Nucleus accumbens (tissue), 56 donors: ENCODE measurements around the gene PRPF8.
"Not testable (repeated sequence)": the region's sequence is repeated elsewhere in the genome, so short reads cannot be mapped to it uniquely, and the experiment has no call there.

Source experiments
- DNase-seq, 56 donors: peaks; one replicate each; lab custom pipeline; 2025; lab: John Stamatoyannopoulos, UW

PRPF8 gene

DNA sequence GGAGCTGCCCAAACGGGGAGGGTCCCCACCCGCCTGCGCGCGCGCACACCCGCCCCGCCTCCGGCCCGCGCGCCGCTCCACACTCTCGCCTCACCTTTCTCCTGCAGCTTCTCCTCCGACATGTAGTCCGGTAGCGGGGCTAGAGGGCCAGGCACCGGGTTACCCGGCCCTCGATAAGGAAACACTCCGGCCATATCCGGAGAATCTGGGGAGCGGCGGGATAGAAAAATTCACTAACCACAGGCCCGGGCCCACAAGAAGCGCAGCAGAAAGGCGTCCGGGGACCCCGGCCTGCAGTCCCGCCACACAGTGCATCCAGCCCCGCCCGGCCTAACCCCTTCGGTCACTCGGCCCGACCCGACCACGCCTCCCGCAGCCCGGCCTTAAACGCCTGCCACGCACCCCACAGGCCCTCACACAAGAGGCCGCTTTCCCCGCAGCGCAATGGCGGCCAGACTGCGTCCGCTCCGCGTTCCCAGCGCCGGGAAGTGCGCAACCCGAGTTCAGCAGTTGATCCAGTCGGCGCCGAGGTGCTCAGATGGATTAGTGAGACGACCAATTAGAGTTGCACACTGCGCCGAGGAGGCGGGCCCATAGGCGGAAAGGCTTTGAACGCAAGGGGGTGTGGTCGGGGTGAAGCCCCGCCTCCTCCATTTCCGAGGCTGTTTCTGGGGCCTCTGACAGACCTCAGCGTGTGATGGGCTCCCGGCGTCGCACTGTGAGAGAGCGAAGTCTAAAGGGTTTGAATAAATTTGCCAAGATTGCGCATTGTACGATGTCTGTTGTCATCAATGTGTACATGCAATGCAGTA lies at the start of gene PRPF8:
PRPF8 (minus strand) TSS at position 490 of the 812 bp plus-strand sequence; CDS start at position 194, 296 bp downstream.
- DNase-seq = peak; percentile 65 to 99 (median 95)

DNA sequence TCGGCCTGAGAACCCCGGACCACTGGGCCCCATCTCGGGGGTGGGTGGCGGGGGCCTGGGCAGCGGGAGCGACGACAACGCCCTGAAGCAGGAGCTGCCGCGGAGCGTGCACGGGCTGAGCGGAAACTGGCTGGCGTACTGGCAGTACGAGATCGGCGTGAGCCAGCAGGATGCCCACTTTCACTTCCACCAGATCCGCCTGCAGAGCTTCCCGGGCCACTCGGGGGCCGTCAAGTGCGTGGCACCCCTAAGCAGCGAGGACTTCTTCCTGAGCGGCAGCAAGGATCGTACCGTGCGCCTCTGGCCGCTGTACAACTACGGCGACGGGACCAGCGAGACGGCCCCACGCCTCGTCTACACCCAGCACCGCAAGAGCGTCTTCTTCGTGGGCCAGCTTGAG lies 49.1 kb upstream of the PRPF8 start:
- DNase-seq = no peak

DNA sequence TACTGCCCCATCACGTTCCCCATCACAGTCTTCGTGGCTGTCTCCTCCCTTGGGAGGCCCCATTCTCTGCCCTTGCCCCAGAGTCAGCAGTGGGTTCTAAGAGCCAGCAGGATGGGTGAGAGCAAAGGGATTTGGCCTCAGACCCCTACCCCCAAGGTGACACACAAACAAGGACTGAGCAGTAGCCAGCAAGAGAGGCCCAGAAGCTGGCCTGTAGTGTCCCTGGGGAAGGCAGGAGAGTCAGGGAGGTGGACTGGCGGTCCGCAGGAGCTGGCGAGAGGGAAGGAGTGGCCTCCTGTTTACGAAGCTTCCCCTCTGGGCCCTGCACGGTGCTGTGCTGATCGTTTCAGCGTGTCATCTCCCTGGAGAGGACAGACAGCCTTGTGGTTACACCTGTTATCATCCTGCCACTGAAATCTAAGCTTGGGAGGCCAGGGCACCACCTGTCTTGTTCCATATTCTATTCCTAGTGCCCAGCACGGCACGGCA lies 48.2 kb upstream of the PRPF8 start:
- no peak for DNase-seq

DNA sequence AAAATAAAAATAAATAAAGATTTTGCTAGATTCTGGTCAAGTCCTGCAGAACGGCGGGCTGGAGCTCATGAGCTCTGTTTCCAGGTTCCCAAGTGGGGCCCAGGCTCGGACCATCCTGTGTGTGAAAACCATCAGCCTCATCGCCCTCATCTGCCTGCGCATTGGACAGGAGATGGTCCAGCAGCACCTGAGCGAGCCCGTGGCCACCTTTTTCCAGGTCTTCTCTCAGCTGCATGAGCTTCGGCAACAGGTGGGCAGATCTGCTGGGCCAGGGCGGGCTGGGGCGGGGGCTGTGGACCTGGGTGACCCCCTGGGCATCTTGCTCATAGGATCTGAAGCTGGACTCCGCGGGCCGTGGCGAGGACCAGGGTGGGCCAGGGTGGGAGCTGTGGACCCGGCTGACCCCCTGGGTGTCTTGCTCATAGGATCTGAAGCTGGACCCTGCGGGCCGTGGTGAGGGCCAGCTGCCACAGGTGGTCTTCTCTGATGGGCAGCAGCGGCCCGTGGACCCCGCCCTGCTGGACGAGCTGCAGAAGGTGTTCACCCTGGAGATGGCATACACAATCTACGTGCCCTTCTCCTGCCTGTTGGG lies 47.7 kb upstream of the PRPF8 start:
- no peak for DNase-seq

DNA sequence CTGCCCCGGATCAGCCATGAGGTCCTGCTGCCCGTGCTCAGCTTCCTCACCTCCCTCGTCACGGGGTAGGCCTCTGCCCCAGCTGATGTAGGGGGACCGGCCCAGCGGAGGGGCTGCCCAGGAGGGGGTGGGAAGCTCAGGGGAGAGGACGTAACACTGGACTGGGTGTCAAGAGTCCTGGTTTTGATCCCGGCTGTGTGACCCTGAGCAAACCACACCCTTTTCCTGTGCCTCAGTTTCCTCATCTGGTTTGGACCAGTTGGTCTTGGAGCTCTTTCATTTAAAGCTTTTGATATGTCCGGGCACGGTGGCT lies 46.5 kb upstream of the PRPF8 start:
- DNase-seq = no peak

DNA sequence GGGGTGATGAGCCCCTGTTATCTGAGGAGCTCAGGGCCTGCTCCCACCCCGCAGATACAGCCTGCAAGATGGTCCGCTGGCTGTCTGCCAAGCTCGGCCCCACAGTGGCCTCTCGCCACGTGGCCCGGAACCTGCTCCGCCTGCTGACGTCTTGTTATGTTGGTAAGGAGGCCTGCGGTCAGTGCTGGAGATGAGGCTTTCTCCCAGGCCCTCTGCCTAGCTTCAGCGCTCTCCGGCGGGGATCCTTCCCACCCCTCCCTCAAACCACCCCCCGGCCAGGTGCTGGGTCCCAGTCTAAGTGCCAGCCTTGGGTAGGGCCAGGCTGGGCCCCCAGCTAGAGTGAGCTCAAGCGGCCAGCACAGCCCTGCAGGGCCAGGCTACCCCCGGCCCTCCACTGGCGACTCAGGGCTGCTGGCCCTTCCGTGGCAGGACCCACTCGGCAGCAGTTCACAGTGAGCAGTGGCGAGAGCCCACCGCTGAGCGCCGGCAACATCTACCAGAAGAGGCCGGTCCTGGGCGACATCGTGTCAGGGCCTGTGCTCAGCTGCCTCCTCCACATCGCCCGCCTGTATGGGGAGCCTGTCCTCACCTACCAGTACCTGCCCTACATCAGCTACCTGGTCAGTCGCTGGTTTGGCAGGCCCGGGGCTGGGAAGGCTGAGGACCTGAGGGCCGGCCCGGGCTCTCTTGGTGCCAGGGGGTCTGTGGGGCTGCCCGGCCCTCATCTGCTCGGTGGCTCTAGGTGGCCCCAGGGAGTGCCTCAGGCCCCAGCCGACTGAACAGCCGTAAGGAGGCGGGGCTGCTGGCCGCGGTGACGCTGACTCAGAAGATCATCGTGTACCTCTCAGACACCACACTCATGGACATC lies 45.9 kb upstream of the PRPF8 start:
- peak in 17 of 56 donors; percentile 8 to 48 (median 21) for DNase-seq

DNA sequence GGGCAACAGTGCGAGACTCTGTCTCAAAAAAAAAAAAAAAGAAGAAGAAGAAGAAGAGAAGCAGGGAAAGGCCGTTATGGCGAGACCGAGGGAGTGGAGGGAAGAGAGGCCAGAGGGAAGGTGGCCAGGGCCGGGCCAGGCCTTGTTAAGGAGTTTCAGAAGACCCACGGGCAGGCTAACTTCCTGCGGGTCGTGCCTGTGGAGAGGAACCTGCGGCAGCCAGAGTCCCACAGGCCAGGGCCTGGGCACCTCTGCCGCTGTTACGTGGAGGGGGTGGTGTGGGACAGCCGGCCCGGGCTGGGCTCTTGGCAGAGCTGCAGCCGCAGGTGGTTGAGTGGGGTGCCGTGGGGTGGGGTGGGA lies 45.3 kb upstream of the PRPF8 start:
- DNase-seq = no peak

DNA sequence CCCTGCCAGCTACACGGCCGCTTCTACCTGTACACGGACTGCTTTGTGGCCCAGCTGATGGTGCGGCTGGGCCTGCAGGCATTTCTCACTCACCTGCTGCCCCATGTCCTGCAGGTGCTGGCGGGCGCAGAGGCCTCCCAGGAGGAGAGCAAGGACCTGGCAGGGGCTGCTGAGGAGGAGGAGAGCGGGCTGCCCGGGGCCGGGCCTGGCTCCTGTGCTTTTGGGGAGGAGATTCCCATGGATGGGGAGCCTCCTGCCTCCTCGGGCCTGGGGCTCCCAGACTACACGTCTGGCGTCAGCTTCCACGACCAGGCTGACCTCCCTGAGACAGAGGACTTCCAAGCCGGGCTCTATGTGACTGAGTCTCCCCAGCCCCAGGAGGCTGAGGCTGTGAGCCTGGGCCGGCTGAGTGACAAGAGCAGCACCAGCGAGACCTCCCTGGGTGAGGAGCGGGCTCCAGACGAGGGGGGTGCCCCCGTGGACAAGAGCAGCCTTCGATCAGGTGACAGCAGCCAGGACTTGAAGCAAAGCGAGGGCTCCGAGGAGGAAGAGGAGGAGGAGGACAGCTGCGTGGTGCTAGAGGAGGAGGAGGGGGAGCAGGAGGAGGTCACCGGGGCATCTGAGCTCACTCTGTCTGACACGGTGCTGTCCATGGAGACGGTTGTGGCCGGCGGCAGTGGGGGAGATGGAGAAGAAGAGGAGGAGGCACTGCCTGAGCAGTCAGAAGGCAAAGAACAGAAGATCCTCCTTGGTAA lies 43.4 kb upstream of the PRPF8 start:
- DNase-seq = no peak

DNA sequence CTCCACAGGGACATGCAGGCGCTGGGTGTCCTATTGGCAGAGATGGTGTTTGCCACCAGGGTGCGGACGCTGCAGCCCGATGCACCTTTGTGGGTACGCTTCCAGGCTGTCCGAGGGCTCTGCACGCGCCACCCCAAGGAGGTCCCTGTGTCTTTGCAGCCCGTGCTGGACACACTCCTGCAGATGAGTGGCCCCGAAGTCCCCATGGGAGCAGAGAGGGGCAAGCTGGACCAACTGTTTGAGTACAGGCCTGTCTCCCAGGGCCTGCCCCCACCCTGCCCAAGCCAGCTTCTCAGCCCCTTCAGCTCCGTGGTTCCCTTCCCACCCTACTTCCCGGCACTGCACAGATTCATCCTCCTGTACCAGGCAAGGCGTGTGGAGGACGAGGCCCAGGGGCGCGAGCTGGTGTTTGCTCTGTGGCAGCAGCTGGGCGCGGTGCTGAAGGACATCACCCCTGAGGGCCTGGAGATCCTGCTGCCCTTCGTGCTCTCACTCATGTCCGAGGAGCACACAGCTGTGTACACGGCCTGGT lies 42.7 kb upstream of the PRPF8 start:
- no peak for DNase-seq

DNA sequence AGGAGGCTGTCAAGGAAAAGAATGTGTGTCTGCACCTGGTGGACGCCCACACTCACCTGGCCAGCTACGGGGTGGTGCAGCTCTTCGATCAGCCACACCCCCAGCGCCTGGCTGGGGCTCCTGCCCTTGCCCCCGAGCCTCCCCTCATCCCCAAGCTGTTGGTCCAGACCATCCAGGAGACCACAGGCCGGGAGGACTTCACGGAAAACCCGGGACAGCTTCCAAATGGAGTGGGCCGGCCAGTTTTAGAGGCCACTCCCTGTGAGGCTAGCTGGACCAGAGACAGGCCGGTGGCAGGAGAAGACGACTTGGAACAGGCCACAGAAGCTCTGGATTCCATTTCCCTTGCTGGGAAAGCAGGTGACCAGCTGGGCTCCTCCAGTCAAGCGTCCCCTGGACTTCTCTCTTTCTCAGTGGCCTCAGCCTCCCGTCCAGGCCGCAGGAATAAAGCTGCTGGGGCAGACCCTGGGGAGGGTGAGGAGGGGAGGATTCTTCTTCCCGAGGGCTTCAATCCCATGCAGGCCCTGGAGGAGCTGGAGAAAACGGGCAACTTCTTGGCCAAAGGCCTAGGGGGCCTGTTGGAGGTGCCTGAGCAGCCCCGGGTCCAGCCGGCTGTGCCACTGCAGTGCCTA lies 42.1 kb upstream of the PRPF8 start:
- no peak for DNase-seq

DNA sequence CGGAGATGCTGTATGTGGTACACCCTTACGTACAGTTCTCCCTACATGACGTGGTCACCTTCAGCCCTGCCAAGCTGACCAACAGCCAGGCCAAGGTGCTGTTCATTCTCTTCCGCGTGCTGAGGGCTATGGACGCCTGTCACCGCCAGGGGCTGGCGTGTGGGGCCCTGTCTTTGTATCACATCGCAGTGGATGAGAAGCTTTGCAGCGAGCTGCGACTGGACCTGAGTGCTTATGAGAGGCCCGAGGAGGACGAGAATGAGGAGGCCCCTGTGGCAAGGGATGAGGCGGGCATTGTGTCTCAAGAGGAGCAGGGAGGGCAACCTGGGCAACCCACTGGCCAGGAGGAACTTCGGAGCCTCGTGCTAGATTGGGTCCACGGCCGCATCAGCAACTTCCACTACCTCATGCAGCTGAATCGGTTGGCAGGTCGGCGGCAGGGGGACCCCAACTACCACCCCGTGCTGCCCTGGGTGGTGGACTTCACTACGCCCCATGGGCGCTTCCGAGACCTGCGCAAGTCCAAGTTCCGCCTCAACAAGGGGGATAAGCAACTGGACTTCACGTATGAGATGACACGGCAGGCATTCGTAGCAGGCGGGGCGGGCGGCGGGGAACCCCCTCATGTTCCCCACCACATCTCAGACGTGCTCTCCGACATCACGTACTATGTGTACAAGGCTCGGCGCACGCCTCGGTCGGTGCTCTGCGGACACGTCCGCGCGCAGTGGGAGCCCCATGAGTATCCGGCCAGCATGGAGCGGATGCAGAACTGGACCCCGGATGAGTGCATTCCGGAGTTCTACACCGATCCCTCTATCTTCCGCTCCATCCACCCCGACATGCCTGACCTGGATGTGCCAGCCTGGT lies 41.2 kb upstream of the PRPF8 start:
- DNase-seq = no peak

DNA sequence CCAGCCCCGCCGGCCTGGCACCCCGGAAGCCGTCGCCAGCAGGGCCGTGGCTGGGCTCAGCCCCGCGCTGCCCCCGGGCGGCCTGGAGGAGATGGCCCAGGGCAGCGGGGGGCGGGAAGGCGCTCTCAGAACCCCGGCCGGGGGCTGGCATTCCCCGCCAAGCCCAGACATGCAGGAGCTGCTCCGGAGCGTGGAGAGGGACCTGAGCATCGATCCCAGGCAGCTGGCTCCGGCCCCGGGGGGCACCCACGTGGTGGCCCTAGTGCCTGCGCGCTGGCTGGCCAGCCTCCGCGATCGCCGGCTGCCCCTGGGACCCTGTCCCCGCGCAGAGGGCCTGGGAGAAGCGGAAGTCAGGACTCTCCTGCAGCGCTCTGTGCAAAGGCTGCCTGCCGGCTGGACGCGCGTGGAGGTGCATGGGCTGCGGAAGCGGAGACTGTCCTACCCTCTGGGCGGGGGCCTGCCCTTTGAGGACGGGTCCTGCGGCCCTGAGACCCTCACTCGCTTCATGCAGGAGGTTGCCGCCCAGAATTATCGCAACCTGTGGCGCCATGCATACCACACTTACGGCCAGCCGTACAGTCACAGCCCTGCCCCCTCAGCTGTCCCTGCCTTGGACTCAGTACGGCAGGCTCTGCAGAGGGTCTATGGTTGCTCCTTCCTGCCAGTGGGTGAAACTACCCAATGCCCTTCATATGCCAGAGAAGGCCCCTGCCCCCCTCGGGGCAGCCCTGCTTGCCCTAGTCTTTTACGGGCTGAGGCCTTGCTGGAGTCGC lies 40.4 kb upstream of the PRPF8 start:
- DNase-seq = peak in 6 of 56 donors; percentile 44 to 62 (median 50)

DNA sequence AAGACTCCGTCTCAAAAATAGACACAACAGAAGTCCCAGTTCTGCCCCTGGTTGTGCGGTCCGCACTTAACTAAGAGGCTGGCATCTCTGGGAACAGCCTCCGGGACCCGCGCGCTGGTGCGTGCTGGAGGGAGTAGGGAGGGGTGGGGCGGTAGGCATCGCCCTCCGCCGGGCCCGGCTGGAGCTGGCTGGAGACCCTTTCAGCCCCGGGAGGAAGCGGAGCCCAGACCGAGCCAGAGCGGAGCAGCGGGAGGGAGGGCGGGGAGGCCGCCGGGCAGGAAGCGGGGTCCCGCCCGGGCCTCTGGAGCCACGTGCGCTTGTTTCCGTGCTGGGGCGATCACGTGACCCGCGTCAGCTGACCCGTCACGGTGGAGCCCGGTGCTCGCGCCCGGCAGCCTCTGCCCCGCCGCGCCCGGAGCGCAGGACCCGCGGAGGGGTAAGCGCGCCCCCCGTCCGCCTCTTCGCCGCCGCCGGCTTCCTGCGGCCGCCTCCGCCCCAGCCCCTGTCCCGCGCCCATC lies 39.7 kb upstream of the PRPF8 start, which contains the start of gene WDR81:
WDR81 (plus strand) TSS at position 354 of the 518 bp plus-strand sequence. CDS start 256 bp downstream, outside the sequence.
- DNase-seq = peak in 55 of 56 donors; percentile 48 to 93 (median 82)

DNA sequence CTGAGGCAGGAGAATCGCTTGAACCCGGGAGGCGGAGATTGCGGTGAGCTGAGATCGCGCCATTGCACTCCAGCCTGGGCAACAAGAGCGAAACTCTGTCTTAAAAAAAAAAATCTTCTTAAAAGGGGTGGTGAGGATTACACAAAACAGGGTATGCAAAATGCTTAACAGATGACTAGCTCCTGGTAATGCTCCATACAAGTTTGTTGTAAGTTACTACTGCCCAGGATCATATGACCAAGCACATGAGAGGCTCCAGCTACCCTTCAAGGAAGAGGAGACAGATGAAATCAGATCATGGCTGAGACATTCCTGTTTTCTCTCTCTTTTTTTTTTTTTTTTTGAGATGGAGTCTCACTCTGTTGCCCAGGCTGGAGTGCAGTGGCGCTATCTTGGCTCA lies 37.4 kb upstream of the PRPF8 start:
- DNase-seq = not testable (repeated sequence)

DNA sequence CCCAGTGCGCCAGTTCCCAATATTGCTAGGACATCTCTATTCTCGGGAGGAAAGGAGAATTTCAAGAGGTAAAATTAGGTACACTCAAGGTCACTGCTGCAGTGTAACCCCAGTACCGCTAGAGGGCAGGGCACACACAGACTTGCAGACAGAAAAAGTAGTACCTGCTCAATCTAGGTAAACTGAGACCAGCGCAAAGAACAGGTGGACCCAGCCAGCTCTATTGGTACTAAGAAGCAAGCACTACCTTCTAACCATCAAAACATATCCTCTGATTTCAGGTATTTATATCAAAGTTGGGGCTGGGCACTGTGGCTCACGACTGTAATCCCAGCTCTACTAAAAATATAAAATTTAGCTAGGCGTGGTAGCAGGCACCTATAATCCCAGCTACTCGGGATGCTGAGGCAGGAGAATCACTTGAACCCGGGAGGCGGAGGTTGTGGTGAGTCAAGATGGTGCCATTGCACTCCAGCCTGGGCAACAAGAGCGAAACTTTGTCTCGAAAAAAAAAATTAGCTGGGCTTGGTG lies 36.3 kb upstream of the PRPF8 start:
- DNase-seq = peak in 36 of 56 donors; percentile 2 to 77 (median 32)

DNA sequence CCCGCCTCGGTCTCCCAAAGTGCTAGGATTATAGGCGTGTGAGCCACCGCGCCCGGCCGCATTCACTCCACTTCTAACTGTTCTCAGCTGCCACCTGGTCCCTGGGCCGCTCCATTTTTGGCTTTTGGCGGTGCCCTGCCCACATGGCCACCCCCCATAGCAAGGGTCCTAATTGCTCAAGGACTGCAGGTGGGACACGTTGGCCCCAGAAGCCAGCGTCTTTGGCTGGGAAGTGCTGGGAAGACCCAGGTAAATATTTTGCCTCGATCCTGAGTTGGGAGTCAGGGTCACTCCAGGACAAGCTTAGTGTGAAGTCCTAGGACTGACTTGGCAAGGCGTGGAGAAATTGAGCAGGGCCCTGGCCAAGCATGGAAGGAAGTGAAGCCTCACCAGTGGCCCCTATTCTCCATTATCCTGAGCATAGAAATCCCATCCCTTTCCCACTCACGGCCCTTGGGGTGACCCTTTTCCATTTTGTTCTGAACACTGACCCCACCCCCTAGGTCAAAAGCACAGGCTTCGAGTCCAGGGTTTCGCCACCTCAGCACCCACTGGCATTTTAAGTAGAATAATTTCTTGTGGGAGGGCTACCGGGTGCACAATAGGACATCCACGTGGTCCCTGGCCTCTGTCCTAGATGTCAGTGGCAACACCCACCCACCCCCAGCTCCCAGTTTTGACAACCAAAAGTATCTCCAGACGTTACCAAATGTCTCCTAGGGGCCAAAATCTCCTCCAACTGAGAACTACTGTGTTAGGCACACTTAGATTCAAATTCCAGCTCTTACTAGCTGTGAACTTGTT lies 33.9 kb upstream of the PRPF8 start:
- no peak for DNase-seq
